CD4-positive, CD25-positive, alpha-beta regulatory T cell (primary cell): Measurements from ENCODE around the gene CDH23. TPM values are rescaled to one million over a fixed set of nuclear protein-coding genes. Genes with fewer than 3 reads are reported as not detected.

Source experiments
- ATAC-seq, 2 donors: fragments of 150-1000 bp; cut with Tn5 transposase; one replicate each; pipeline ENCODE4 v1.10.0; 2021; ENCODE audit warnings: low read depth in 2 of 2, moderate number of reproducible peaks in 2 of 2, moderate library complexity in 1 of 2
- DNase-seq, 3 donors: peaks; one replicate each; pipeline versions ENCODE4 v3.0.0 to v3.0.0-alpha.2; 2012 to 2022; ENCODE audit warnings: mixed read lengths in 1 of 3
- H3K27ac ChIP-seq: one replicate; pipeline ENCODE4 v1.7.0; 2013; ENCODE audit warnings: mild to moderate bottlenecking, low read length; ENCODE audit not compliant: insufficient read depth, poor library complexity, severe bottlenecking
- H3K27me3 ChIP-seq: one replicate; pipeline ENCODE4 v1.7.0; 2013; ENCODE audit warnings: low read length; ENCODE audit not compliant: control insufficient read depth, insufficient read depth
- H3K36me3 ChIP-seq: one replicate; pipeline ENCODE4 v1.7.0; 2013; ENCODE audit warnings: mild to moderate bottlenecking, low read length, moderate library complexity; ENCODE audit not compliant: control insufficient read depth, insufficient read depth
- H3K4me1 ChIP-seq: 2 replicates; pipeline ENCODE4 v1.7.0; 2013; ENCODE audit warnings: mild to moderate bottlenecking, low read length; ENCODE audit not compliant: insufficient read depth, control insufficient read depth, poor library complexity, severe bottlenecking
- H3K4me3 ChIP-seq: one replicate; pipeline ENCODE4 v1.7.0; 2013; ENCODE audit warnings: low read depth, mild to moderate bottlenecking, low read length, moderate library complexity
- H3K9me3 ChIP-seq, 2 experiments: 1 replicate in 1 of 2; 2 replicates in 1 of 2; pipeline ENCODE4 v1.7.0; 2013; ENCODE audit warnings: low read length in 2 of 2, mild to moderate bottlenecking in 1 of 2, moderate library complexity in 1 of 2; ENCODE audit not compliant: control insufficient read depth in 2 of 2
- H3K27ac Mint-ChIP-seq, 3 donors: one replicate each; pipeline ENCODE4 v1.8.0; 2020 to 2022; ENCODE audit warnings: mild to moderate bottlenecking in 3 of 3, mixed read lengths in 3 of 3, moderate library complexity in 2 of 3
- H3K27me3 Mint-ChIP-seq: one replicate; pipeline ENCODE4 v1.8.0; 2022; ENCODE audit warnings: mild to moderate bottlenecking, mixed read lengths
- H3K36me3 Mint-ChIP-seq: one replicate; pipeline ENCODE4 v1.8.0; 2020; ENCODE audit warnings: mixed read lengths
- H3K4me1 Mint-ChIP-seq, 4 donors: one replicate each; pipeline ENCODE4 v1.8.0; 2020 to 2022; ENCODE audit warnings: mixed read lengths in 4 of 4, mild to moderate bottlenecking in 1 of 4
- H3K4me3 Mint-ChIP-seq, 4 donors: one replicate each; pipeline ENCODE4 v1.8.0; 2020 to 2022; ENCODE audit warnings: mild to moderate bottlenecking in 4 of 4, mixed read lengths in 4 of 4, moderate library complexity in 3 of 4
- H3K9me3 Mint-ChIP-seq, 7 donors: one replicate each; pipeline ENCODE4 v1.8.0; 2020 to 2022; ENCODE audit warnings: mixed read lengths in 7 of 7, mild to moderate bottlenecking in 3 of 7, moderate library complexity in 2 of 7
- polyA plus RNA-seq, 4 donors: library from polyadenylated mRNA; unstranded; fragments of 300-500 nt; fragmentation: Illumina TruSeq; gene quantifications; one replicate each; pipeline ENCODE4 v1.2.3, GENCODE V29; 2021
- total RNA-seq: library from RNA; stranded (reverse); gene quantifications from one replicate; pipeline ENCODE4 v1.2.3, GENCODE V29; 2022

CDH23 gene
- total and polyA plus RNA-seq, 5 donors from 2014 or later, result 0.17 to 5.6 (median 1.1) TPM

DNA sequence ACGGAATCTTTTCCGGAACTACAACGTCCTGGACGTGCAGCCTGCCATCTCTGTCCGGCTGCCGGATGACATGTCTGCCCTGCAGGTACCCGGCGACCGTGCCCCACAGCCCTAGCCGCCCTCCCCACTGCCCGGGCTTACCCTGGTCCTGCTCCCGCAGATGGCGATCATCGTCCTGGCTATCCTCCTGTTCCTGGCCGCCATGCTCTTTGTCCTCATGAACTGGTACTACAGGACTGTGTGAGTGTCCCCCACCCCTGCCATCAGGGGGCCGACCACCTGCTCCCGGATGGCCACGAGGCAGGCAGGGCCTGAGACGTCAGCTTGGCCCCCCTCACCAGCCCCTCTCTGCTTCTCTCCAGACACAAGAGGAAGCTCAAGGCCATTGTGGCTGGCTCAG lies 414.6 kb downstream of the CDH23 start:
- Histone ChIP-seq H3K4me3 (no peak overlapping the region), H3K9me3 (no peaks in the 10 kb centered on the region), H3K27ac (no peak overlapping the region), H3K4me1 (peaks cover 6% of the 10 kb centered on the region), H3K27me3 (no peaks in the 10 kb centered on the region), H3K36me3 (peaks cover 4% of the 10 kb centered on the region)
- no peaks in the 10 kb centered on the region for H3K27me3 Mint-ChIP-seq
- DNase-seq (no peak), ATAC-seq (no peak)
- H3K9me3 Mint-ChIP-seq, result no peaks in the 10 kb centered on the region
- H3K4me1 Mint-ChIP-seq, result no peaks in the 10 kb centered on the region
- no peak overlapping the region for H3K4me3 Mint-ChIP-seq
- H3K36me3 Mint-ChIP-seq, result peaks cover 19% of the 10 kb centered on the region
- H3K27ac Mint-ChIP-seq, result no peak overlapping the region

DNA sequence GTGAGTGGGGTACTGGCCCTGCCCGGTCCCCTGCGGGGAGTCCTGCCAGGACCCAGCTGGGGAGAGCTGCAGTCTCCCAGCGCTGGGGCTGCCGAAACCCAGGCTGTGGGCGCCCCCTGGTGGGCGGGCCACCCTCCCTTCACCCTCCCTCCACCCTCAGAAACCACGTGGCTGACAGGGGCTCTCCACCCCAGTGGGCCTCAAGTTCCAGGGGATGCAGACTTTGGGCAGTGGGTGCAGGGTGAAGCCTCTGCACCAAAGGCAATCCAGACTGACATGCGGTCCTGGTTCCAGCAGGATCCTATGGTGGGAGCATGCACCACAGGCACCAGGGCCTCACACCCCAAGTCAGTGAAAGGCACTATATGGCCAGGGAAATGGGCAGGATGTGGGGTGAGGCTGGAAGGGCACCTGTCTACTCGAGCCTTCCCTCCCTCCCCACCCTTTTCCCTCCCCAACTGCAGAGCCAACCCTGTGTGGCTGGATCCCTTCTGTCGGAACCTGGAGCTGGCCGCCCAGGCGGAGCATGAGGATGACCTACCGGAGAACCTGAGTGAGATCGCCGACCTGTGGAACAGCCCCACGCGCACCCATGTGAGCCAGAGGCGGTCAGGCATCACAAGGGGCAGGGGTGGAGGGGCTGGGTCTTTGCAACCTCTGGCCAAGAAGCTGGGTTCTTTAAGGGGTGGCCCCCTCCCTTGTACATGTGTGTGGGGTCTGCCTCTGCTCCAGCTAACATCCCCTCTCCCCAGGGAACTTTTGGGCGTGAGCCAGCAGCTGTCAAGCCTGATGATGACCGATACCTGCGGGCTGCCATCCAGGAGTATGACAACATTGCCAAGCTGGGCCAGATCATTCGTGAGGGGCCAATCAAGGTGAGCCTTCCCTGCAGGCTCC lies 415.5 kb downstream of the CDH23 start:
- H3K4me3 Mint-ChIP-seq, result no peak overlapping the region
- no peaks in the 10 kb centered on the region for H3K9me3 Mint-ChIP-seq
- Histone ChIP-seq H3K27me3 (no peaks in the 10 kb centered on the region), H3K4me1 (peaks cover 6% of the 10 kb centered on the region), H3K27ac (no peak overlapping the region), H3K9me3 (no peaks in the 10 kb centered on the region), H3K36me3 (peaks cover 13% of the 10 kb centered on the region), H3K4me3 (no peak overlapping the region)
- no peaks in the 10 kb centered on the region for H3K27me3 Mint-ChIP-seq
- H3K27ac Mint-ChIP-seq, result no peak overlapping the region
- H3K36me3 Mint-ChIP-seq, result peaks cover 25% of the 10 kb centered on the region
- DNase-seq (peak; percentile 61 to 79 (median 74)), ATAC-seq (peak; percentile 79 to 85)
- peaks cover 0 to under 1% (median 0%) of the 10 kb centered on the region in 4 donors for H3K4me1 Mint-ChIP-seq

DNA sequence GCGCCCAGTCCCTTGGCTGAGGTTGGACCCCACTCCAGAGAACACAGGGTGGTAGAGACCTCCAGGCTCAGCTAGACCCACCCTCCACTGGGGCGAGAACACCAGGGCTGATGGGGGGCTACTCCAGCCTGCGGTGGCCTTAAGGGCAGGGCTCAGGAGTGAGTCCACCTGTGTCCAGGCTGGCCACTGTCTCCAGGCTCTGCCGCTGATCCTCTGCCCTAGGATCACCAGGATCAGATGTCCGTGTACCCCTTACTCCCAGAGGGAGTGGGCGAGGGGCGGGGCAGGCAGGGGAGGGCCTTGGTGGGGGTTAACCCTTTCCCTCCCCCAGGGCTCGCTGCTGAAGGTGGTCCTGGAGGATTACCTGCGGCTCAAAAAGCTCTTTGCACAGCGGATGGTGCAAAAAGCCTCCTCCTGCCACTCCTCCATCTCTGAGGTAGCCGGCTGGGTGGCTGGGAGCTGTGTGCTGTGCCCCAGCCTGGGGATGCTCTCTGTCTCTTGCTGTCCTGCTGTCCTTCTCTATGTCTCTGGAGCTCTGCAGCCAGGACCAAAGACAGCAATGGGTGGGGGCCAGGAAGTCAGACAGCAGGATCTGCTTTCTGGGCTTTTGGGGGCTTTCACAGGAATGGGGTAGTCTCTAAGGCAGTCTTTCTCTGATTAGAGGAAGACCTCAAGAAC lies 416.3 kb downstream of the CDH23 start:
- Mint-ChIP-seq H3K9me3 (no peaks in the 10 kb centered on the region), H3K27ac (peak overlapping the region in 1 of 3 donors; percentile 85), H3K36me3 (peaks cover 25% of the 10 kb centered on the region)

DNA sequence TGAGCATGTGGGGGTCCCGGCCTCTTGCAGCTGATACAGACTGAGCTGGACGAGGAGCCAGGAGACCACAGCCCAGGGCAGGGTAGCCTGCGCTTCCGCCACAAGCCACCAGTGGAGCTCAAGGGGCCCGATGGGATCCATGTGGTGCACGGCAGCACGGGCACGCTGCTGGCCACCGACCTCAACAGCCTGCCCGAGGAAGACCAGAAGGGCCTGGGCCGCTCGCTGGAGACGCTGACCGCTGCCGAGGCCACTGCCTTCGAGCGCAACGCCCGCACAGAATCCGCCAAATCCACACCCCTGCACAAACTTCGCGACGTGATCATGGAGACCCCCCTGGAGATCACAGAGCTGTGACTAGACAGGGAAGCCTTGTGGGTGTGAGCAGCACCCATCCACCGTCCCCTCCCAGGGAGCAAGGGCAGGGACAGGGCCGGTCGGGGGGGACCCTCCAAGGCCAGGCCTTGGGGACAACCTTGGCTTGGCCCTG lies 418.2 kb downstream of the CDH23 start:
- H3K27ac Mint-ChIP-seq, result no peak overlapping the region
- H3K9me3 Mint-ChIP-seq, result no peaks in the 10 kb centered on the region
- H3K4me1 Mint-ChIP-seq, result peaks cover 0 to 3% (median 0%) of the 10 kb centered on the region in 4 donors
- peaks cover 6% of the 10 kb centered on the region for H3K4me1 ChIP-seq
- no peaks in the 10 kb centered on the region for H3K27me3 ChIP-seq
- no peak overlapping the region for H3K4me3 Mint-ChIP-seq
- H3K36me3 Mint-ChIP-seq, result peaks cover 22% of the 10 kb centered on the region
- no peaks in the 10 kb centered on the region for H3K27me3 Mint-ChIP-seq
- no peak overlapping the region for H3K4me3 ChIP-seq
- no peaks in the 10 kb centered on the region for H3K9me3 ChIP-seq
- ATAC-seq, result no peak
- DNase-seq, result no peak
- no peak overlapping the region for H3K27ac ChIP-seq
- peaks cover 40% of the 10 kb centered on the region for H3K36me3 ChIP-seq

More for the DNA sequence above, 416.3 kb downstream of the CDH23 start:
- Mint-ChIP-seq H3K4me3 (no peak overlapping the region), H3K27me3 (no peaks in the 10 kb centered on the region), H3K4me1 (peaks cover 0 to 3% (median 0%) of the 10 kb centered on the region in 4 donors)
- no peak for DNase-seq
- peaks cover 21% of the 10 kb centered on the region for H3K36me3 ChIP-seq
- no peaks in the 10 kb centered on the region for H3K27me3 ChIP-seq
- no peaks in the 10 kb centered on the region for H3K9me3 ChIP-seq
- no peak for ATAC-seq
- H3K4me1 ChIP-seq, result peaks cover 6% of the 10 kb centered on the region
- H3K4me3 ChIP-seq, result no peak overlapping the region
- H3K27ac ChIP-seq, result no peak overlapping the region

DNA sequence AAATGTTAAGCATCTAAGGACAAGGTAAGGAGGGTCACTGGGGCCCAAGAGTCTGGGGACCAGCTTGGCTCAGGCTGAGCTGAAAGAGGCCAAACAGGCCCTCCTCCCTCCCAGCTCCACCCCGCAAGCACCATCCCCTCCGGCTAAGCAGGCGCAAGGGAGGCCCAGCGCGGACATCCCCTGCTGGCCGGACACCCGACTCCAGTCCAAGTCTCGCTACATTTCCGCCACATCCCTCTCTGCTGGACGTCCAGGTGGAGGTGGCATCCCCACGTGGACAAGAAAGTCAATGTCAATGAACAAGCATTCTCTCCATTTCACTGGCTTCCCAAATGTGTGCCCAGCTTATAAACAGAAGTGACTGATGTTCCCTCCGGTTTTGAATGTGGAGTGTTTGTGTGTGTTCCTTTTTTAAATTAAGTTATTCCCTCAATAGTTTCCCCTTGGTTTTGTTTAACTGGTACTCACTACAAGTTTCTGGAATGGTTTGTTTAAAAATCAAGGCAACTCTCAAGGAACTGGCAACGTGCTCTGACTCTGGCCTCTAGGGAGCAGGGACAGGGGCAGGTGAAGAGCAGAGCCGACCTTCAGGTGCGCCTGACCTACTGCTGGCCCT lies 418.9 kb downstream of the CDH23 start:
- Histone ChIP-seq H3K27me3 (no peaks in the 10 kb centered on the region), H3K27ac (no peak overlapping the region), H3K4me1 (peaks cover 6% of the 10 kb centered on the region), H3K36me3 (peaks cover 46% of the 10 kb centered on the region), H3K9me3 (no peaks in the 10 kb centered on the region), H3K4me3 (no peak overlapping the region)
- no peak overlapping the region for H3K4me3 Mint-ChIP-seq
- DNase-seq, result no peak
- no peaks in the 10 kb centered on the region for H3K27me3 Mint-ChIP-seq
- no peaks in the 10 kb centered on the region for H3K9me3 Mint-ChIP-seq
- ATAC-seq, result no peak
- H3K27ac Mint-ChIP-seq, result no peak overlapping the region
- peaks cover 0 to 3% (median 0%) of the 10 kb centered on the region in 4 donors for H3K4me1 Mint-ChIP-seq
- peaks cover 22% of the 10 kb centered on the region for H3K36me3 Mint-ChIP-seq

DNA sequence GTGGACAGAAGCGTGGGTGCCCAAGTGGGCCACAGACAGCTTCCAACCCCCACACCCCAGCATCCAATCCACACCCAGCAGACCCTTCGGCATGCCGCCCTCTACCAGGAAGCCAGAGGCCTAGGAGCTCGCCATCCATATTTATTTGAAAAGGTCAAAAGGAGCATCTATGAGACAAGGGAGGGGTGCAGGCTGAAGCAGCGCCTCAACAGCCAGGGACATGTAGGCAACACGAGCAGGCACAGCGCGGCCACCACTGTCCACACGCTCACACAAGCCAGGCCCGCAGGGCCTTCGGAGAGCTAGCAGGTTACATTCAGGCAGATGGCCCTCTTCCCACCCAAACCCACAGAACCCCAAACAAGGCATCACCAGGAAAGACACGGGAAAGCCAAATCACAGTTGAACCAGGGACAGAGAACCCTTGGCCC lies 419.7 kb downstream of the CDH23 start:
- Histone ChIP-seq H3K4me3 (no peak overlapping the region), H3K36me3 (peaks cover 55% of the 10 kb centered on the region), H3K27ac (no peak overlapping the region), H3K9me3 (no peaks in the 10 kb centered on the region), H3K27me3 (no peaks in the 10 kb centered on the region), H3K4me1 (peaks cover 6% of the 10 kb centered on the region)
- Mint-ChIP-seq H3K27me3 (no peaks in the 10 kb centered on the region), H3K4me1 (peaks cover 0 to 3% (median 0%) of the 10 kb centered on the region in 4 donors), H3K4me3 (no peak overlapping the region), H3K36me3 (peaks cover 30% of the 10 kb centered on the region), H3K27ac (peak overlapping the region in 1 of 3 donors; percentile 43), H3K9me3 (no peaks in the 10 kb centered on the region)
- DNase-seq (no peak), ATAC-seq (no peak)

DNA sequence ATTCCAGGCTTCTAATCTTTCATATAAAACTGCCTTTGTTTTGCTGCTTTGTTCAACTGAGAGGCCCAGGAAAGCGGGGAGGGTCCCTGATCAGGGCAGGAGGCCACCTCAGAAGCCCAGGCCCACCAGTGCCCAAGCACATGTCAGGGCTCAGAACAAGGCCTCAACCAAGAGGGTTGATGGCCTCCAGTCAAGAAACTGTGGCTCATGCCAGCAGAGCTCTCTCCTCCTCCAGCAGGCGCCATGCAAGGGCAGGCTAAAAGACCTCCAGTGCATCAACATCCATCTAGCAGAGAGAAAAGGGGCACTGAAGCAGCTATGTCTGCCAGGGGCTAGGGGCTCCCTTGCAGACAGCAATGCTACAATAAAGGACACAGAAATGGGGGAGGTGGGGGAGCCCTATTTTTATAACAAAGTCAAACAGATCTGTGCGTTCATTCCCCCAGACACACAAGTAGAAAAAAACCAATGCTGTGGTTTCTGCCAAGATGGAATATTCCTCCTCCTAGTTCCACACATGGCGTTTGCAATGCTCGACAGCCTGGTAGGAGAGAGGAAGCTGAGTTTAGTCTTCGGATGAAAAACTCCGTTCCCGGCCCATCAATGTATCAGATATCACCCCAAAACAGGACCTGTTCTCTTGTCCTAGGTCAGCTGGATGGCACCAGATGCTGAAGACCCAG lies 420.4 kb downstream of the CDH23 start:
- Histone ChIP-seq H3K27me3 (no peaks in the 10 kb centered on the region), H3K9me3 (no peaks in the 10 kb centered on the region), H3K4me1 (peaks cover under 1% of the 10 kb centered on the region), H3K27ac (no peak overlapping the region), H3K4me3 (no peak overlapping the region), H3K36me3 (peaks cover 61% of the 10 kb centered on the region)
- Mint-ChIP-seq H3K4me3 (no peak overlapping the region), H3K9me3 (no peaks in the 10 kb centered on the region), H3K27me3 (no peaks in the 10 kb centered on the region), H3K27ac (peak overlapping the region in 1 of 3 donors; percentile 51), H3K4me1 (peaks cover 0 to 3% (median 0%) of the 10 kb centered on the region in 4 donors), H3K36me3 (peaks cover 36% of the 10 kb centered on the region)
- DNase-seq, result no peak
- ATAC-seq, result no peak
